Lung (tissue), 12 donors: ENCODE data around the gene CDC34. TPM values are rescaled to one million over a fixed set of nuclear protein-coding genes. Genes with fewer than 3 reads are reported as not detected.

Experiments used
- ATAC-seq: fragments of 200-7000 bp; cut with Tn5 transposase; one replicate; pipeline ENCODE4 v1.9.1; 2020; ENCODE audit warnings: moderate number of reproducible peaks; ENCODE audit not compliant: insufficient read depth, low FRiP score
- DNase-seq, 3 donors: peaks; one replicate each; pipeline ENCODE4 v3.0.0-alpha.2; 2013 to 2017
- H3K27ac ChIP-seq, 2 donors: one replicate each; pipeline ENCODE4 v1.5.1; 2013; ENCODE audit warnings: mild to moderate bottlenecking in 2 of 2, moderate library complexity in 2 of 2, control low read depth in 1 of 2, inconsistent platforms in 1 of 2, low read depth in 1 of 2, low read length in 1 of 2
- H3K27me3 ChIP-seq, 3 donors: one replicate each; pipeline ENCODE4 v1.5.1; 2013; ENCODE audit warnings: low read length in 2 of 3; ENCODE audit not compliant: control insufficient read depth in 3 of 3, insufficient read depth in 3 of 3
- H3K36me3 ChIP-seq, 4 donors: one replicate each; pipeline ENCODE4 v1.5.1; 2013; ENCODE audit warnings: low read length in 4 of 4, mild to moderate bottlenecking in 1 of 4, moderate library complexity in 1 of 4; ENCODE audit not compliant: control insufficient read depth in 4 of 4, insufficient read depth in 4 of 4
- H3K4me1 ChIP-seq, 5 donors: one replicate each; pipeline ENCODE4 v1.5.1; 2013; ENCODE audit warnings: low read length in 5 of 5, mild to moderate bottlenecking in 2 of 5, moderate library complexity in 1 of 5; ENCODE audit not compliant: control insufficient read depth in 5 of 5, insufficient read depth in 5 of 5
- H3K4me3 ChIP-seq: one replicate; pipeline ENCODE4 v1.5.1; 2013; ENCODE audit warnings: mild to moderate bottlenecking, control low read depth, moderate library complexity
- H3K9ac ChIP-seq, 2 donors: one replicate each; pipeline ENCODE4 v1.5.1; 2013; ENCODE audit warnings: low read length in 2 of 2, control low read depth in 1 of 2; ENCODE audit not compliant: insufficient read depth in 1 of 2
- H3K9me3 ChIP-seq, 4 donors: one replicate each; pipeline ENCODE4 v1.5.1; 2013; ENCODE audit warnings: low read length in 3 of 4, mild to moderate bottlenecking in 1 of 4, moderate library complexity in 1 of 4; ENCODE audit not compliant: control insufficient read depth in 4 of 4, insufficient read depth in 3 of 4
- WGBS, 2 donors: extraction: QIAGEN DNeasy Blood & Tissue Kit; methylation state at CpG; one replicate each; pipeline ENCODE4 v1.1.7; 2013; 5-methylcytosine and 5-hydroxymethylcytosine counted together
- polyA plus RNA-seq, 2 donors: library from polyadenylated mRNA; stranded (reverse); fragments of 200-250 nt; gene quantifications; one replicate each; pipeline ENCODE4 v1.2.1, GENCODE V29; 2013
- total RNA-seq, 2 donors: library from RNA; depleted of rRNA in 1 of 2; stranded (reverse); fragments of >200 nt in 1 of 2; gene quantifications; one replicate each; pipeline ENCODE4 v1.2.1, GENCODE V29; 2014 to 2021
- TF ChIP-seq, protein P1 (sequence below): IDR thresholded peaks from 2 replicates; pipeline ENCODE4 v1.5.1; 2012; ENCODE audit warnings: mild to moderate bottlenecking; ENCODE audit errors: control extremely low read depth, extremely low read depth
- donor health status: control.
- donor health status: control.
- donor health status: Bipolar disorder and iron deficiency.
- donor health status: healthy.
- donor health status: DM: yes; HTN: yes; CAD: no.

CDC34 gene
- total and polyA plus RNA-seq, 4 donors: 42.9 to 89.1 (median 60.1) TPM

DNA sequence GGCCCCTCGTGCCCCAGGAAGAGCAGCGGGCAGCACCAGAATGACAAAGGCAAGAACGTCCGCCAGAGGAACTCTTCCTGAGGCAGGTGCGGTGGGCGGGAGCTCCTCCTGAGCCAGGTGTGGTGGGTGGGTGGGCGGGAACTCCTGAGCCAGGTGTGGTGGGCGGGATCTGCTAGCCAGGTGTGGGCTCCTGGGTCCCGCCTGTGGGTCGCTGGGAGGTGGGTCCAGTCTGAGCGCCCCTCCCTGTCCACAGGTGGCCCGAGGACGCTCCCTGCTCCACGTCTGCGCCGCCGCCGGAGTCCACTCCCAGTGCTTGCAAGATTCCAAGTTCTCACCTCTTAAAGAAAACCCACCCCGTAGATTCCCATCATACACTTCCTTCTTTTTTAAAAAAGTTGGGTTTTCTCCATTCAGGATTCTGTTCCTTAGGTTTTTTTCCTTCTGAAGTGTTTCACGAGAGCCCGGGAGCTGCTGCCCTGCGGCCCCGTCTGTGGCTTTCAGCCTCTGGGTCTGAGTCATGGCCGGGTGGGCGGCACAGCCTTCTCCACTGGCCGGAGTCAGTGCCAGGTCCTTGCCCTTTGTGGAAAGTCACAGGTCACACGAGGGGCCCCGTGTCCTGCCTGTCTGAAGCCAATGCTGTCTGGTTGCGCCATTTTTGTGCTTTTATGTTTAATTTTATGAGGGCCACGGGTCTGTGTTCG lies 51.1 kb downstream of the CDC34 start:
- H3K27ac ChIP-seq: no peak overlapping the region
- peaks cover 2 to 52% (median 7%) of the 10 kb centered on the region in 4 donors for H3K36me3 ChIP-seq
- 91 to 93% methylated on average over 31 of the region's 31 CpGs for WGBS, 2 donors

GRCh38 chr19:583198-583967 lies 51.8 kb downstream of the CDC34 start:
- Histone ChIP-seq H3K9ac (no peak overlapping the region), H3K36me3 (peaks cover 2 to 45% (median 7%) of the 10 kb centered on the region in 4 donors), H3K4me1 (peaks cover 0 to 10% (median 0%) of the 10 kb centered on the region in 5 donors), H3K4me3 (no peak overlapping the region), H3K27me3 (peaks cover 0 to under 1% (median 0%) of the 10 kb centered on the region in 3 donors), H3K27ac (no peak overlapping the region), H3K9me3 (no peaks in the 10 kb centered on the region)
- no peak for ATAC-seq
- 91 to 92% methylated on average over 27 of the region's 27 CpGs for WGBS, 2 donors
- no peak for DNase-seq
- TF ChIP-seq, protein P1, sequence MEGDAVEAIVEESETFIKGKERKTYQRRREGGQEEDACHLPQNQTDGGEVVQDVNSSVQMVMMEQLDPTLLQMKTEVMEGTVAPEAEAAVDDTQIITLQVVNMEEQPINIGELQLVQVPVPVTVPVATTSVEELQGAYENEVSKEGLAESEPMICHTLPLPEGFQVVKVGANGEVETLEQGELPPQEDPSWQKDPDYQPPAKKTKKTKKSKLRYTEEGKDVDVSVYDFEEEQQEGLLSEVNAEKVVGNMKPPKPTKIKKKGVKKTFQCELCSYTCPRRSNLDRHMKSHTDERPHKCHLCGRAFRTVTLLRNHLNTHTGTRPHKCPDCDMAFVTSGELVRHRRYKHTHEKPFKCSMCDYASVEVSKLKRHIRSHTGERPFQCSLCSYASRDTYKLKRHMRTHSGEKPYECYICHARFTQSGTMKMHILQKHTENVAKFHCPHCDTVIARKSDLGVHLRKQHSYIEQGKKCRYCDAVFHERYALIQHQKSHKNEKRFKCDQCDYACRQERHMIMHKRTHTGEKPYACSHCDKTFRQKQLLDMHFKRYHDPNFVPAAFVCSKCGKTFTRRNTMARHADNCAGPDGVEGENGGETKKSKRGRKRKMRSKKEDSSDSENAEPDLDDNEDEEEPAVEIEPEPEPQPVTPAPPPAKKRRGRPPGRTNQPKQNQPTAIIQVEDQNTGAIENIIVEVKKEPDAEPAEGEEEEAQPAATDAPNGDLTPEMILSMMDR: no peak

More for the DNA sequence above, 51.1 kb downstream of the CDC34 start:
- H3K4me3 ChIP-seq: no peak overlapping the region
- TF ChIP-seq, protein P1: no peak
- DNase-seq: no peak
- ATAC-seq: no peak
- no peak overlapping the region for H3K9ac ChIP-seq
- peaks cover 0 to 5% (median 0%) of the 10 kb centered on the region in 5 donors for H3K4me1 ChIP-seq
- no peaks in the 10 kb centered on the region for H3K9me3 ChIP-seq
- no peaks in the 10 kb centered on the region for H3K27me3 ChIP-seq

GRCh38 chr19:583968-584239 lies 52.3 kb downstream of the CDC34 start:
- Histone ChIP-seq H3K9ac (no peak overlapping the region), H3K27me3 (peaks cover 0 to 6% (median 5%) of the 10 kb centered on the region in 3 donors), H3K36me3 (peaks cover 2 to 44% (median 7%) of the 10 kb centered on the region in 4 donors), H3K4me1 (peaks cover 0 to 11% (median 0%) of the 10 kb centered on the region in 5 donors), H3K9me3 (no peaks in the 10 kb centered on the region), H3K27ac (no peak overlapping the region), H3K4me3 (no peak overlapping the region)
- 81 to 85% methylated on average over 5 of the region's 5 CpGs for WGBS, 2 donors
- TF ChIP-seq, protein P1: no peak
- DNase-seq: no peak
- ATAC-seq: no peak
